WTC11 (cell line): ENCODE measurements around the gene RFX5. TPM values are rescaled to one million over a fixed set of nuclear protein-coding genes. Genes with fewer than 3 reads are reported as not detected.
"Not testable (repeated sequence)": the region's sequence is repeated elsewhere in the genome, so short reads cannot be mapped to it uniquely, and the experiment has no call there.

ENCODE experiments used
- ATAC-seq: fragments of 200-7000 bp; cut with Tn5 transposase; 2 replicates; pipeline ENCODE4 v1.10.0; 2021; ENCODE audit warnings: mild to moderate bottlenecking, moderate library complexity
- CTCF ChIA-PET: fragments of 300-600 bp; sonication (Branson Sonifier 250); formaldehyde crosslinking; loops from one replicate; lab custom pipeline; 2021; ENCODE audit warnings: antibody characterized with exemption; lab: Charles Lee
- POLR2A ChIA-PET: fragments of 350-600 bp; sonication (Branson Sonifier 250); formaldehyde crosslinking; loops from one replicate; lab custom pipeline; 2021; ENCODE audit warnings: antibody characterized with exemption; lab: Charles Lee
- DNase-seq: peaks from one replicate; pipeline ENCODE4 v3.0.0; 2021; ENCODE audit warnings: low spot score
- H3K27ac Mint-ChIP-seq: 2 replicates; pipeline ENCODE4 v1.8.0; 2021; ENCODE audit warnings: mixed read lengths
- H3K27me3 Mint-ChIP-seq: 2 replicates; pipeline ENCODE4 v1.8.0; 2021; ENCODE audit warnings: low read depth, mild to moderate bottlenecking, moderate library complexity, mixed read lengths
- H3K36me3 Mint-ChIP-seq: 2 replicates; pipeline ENCODE4 v1.8.0; 2021; ENCODE audit warnings: mixed read lengths
- H3K4me1 Mint-ChIP-seq: 2 replicates; pipeline ENCODE4 v1.8.0; 2022; ENCODE audit warnings: mixed read lengths
- H3K4me3 Mint-ChIP-seq: 2 replicates; pipeline ENCODE4 v1.8.0; 2021; ENCODE audit warnings: mild to moderate bottlenecking, moderate library complexity, mixed read lengths
- H3K9me3 Mint-ChIP-seq: 2 replicates; pipeline ENCODE4 v1.8.0; 2021; ENCODE audit warnings: mixed read lengths
- CDX4 ChIP-seq: fragments of 250-450 bp; sonication (Bioruptor Pico); IDR thresholded peaks from 2 replicates; pipeline ENCODE4 v1.9.0; 2021; ENCODE audit warnings: moderate library complexity, mild to moderate bottlenecking, inconsistent platforms, borderline replicate concordance
- CREM ChIP-seq: sonication (generic); formaldehyde crosslinking; IDR thresholded peaks from 2 replicates; pipeline ENCODE4 v1.8.1; 2022; ENCODE audit warnings: mild to moderate bottlenecking, missing genetic modification reagents, moderate library complexity
- ELF4 ChIP-seq: sonication (generic); formaldehyde crosslinking; IDR thresholded peaks from 2 replicates; pipeline ENCODE4 v1.8.1; 2022; ENCODE audit warnings: low read depth, mild to moderate bottlenecking, moderate library complexity, missing genetic modification reagents
- ESRRA ChIP-seq: sonication (generic); formaldehyde crosslinking; IDR thresholded peaks from 2 replicates; pipeline ENCODE4 v1.8.1; 2022; ENCODE audit warnings: mild to moderate bottlenecking, missing genetic modification reagents, borderline replicate concordance
- HMGA2 ChIP-seq: fragments of 250-450 bp; sonication (Bioruptor Pico); IDR thresholded peaks from 2 replicates; pipeline ENCODE4 v1.4.0; 2021; ENCODE audit warnings: mild to moderate bottlenecking, moderate library complexity
- HMGXB4 ChIP-seq: sonication (generic); formaldehyde crosslinking; IDR thresholded peaks from 2 replicates; pipeline ENCODE4 v1.8.1; 2023; ENCODE audit warnings: mild to moderate bottlenecking, moderate library complexity, missing genetic modification reagents
- IRF2 ChIP-seq: sonication (generic); formaldehyde crosslinking; IDR thresholded peaks from 2 replicates; pipeline ENCODE4 v1.8.0; 2022; ENCODE audit warnings: low read depth, missing genetic modification reagents, borderline replicate concordance
- PREB ChIP-seq: sonication (generic); formaldehyde crosslinking; IDR thresholded peaks from 2 replicates; pipeline ENCODE4 v1.8.1; 2022; ENCODE audit warnings: mild to moderate bottlenecking, missing genetic modification reagents, moderate library complexity, borderline replicate concordance
- RORB ChIP-seq: fragments of 250-450 bp; sonication (Bioruptor Pico); IDR thresholded peaks from 2 replicates; pipeline ENCODE4 v1.9.0; 2021; ENCODE audit warnings: mild to moderate bottlenecking
- TCF7 ChIP-seq: sonication (generic); formaldehyde crosslinking; IDR thresholded peaks from 2 replicates; pipeline ENCODE4 v1.8.0; 2022; ENCODE audit warnings: mild to moderate bottlenecking, low read depth, missing genetic modification reagents, moderate library complexity
- TP53 ChIP-seq: sonication (generic); formaldehyde crosslinking; IDR thresholded peaks from 2 replicates; pipeline ENCODE4 v1.8.1; 2023; ENCODE audit warnings: mild to moderate bottlenecking, missing genetic modification reagents
- ZNF219 ChIP-seq: sonication (generic); formaldehyde crosslinking; IDR thresholded peaks from 2 replicates; pipeline ENCODE4 v1.8.0; 2023; ENCODE audit warnings: missing genetic modification reagents, mild to moderate bottlenecking, borderline replicate concordance
- ZNF232 ChIP-seq: sonication (generic); formaldehyde crosslinking; IDR thresholded peaks from 2 replicates; pipeline ENCODE4 v1.8.0; 2022; ENCODE audit warnings: mild to moderate bottlenecking, missing genetic modification reagents
- ZNF396 ChIP-seq: fragments of 250-450 bp; sonication (Bioruptor Pico); IDR thresholded peaks from 2 replicates; pipeline ENCODE4 v1.8.0; 2021; ENCODE audit warnings: mild to moderate bottlenecking, moderate library complexity, borderline replicate concordance
- total RNA-seq: library from RNA; stranded (reverse); gene quantifications from 3 replicates; pipeline ENCODE4 v1.2.3, GENCODE V29; 2021

The RFX5 gene
- total RNA-seq, 1 experiment from 2014 or later: 59.2 TPM

GRCh38 chr1:151352021-151352718 lies 5.1 kb upstream of the RFX5 start:
- H3K4me1 Mint-ChIP-seq: peaks cover 10% of the 10 kb centered on the region
- H3K27ac Mint-ChIP-seq: no peak overlapping the region
- TF ChIP-seq TP53 (CRISPR knock-in tag) (no peak), ZNF219 (CRISPR knock-in tag) (no peak), RORB (CRISPR knock-in tag) (no peak), HMGXB4 (CRISPR knock-in tag) (no peak), IRF2 (no peak), ZNF396 (CRISPR knock-in tag) (no peak), CREM (CRISPR knock-in tag) (no peak), TCF7 (CRISPR knock-in tag) (no peak), ESRRA (CRISPR knock-in tag) (no peak), PREB (CRISPR knock-in tag) (no peak), ZNF232 (CRISPR knock-in tag) (no peak), CDX4 (CRISPR knock-in tag) (no peak)
- TF ChIP-seq, all 79 proteins: peak for 0
- POLR2A ChIA-PET: interaction anchor here (0.5 to 0.6 kb wide), 3 partner anchors 155 to 316 kb away, joined by 3 to 4 read pairs (median 3); no protein-coding TSS in a partner anchor
- H3K36me3 Mint-ChIP-seq: peaks cover 14% of the 10 kb centered on the region
- CTCF ChIA-PET: interaction anchor here (0.6 to 2.0 kb wide), 3 partner anchors 11 to 42 kb away, joined by 4 to 8 read pairs (median 5); no protein-coding TSS in a partner anchor
- DNase-seq (no peak), ATAC-seq (no peak)
- H3K27me3 Mint-ChIP-seq: no peaks in the 10 kb centered on the region; the same call in 1 of the 2 replicates
- no peak overlapping the region for H3K4me3 Mint-ChIP-seq
- H3K9me3 Mint-ChIP-seq: peaks cover 14% of the 10 kb centered on the region

- CTCF ChIA-PET: interaction anchor here (1.2 to 1.7 kb wide), 3 partner anchors 10 to 69 kb away, joined by 3 to 6 read pairs (median 5); no protein-coding TSS in a partner anchor
- H3K4me3 Mint-ChIP-seq, ATAC-seq: not testable (repeated sequence)
These were observed 3.3 kb upstream of the RFX5 start for GRCh38 chr1:151350323-151350722.

GRCh38 chr1:151347523-151348246 lies 633 bp upstream of the RFX5 start:
- peaks cover 14% of the 10 kb centered on the region for H3K9me3 Mint-ChIP-seq
- POLR2A ChIA-PET: interaction anchor here (0.5 to 1.6 kb wide), 2 partner anchors 24 to 52 kb away, joined by 3 read pairs; no protein-coding TSS in a partner anchor
- H3K4me3 Mint-ChIP-seq: peak overlapping the region; percentile 83
- peaks cover 42% of the 10 kb centered on the region for H3K36me3 Mint-ChIP-seq
- H3K4me1 Mint-ChIP-seq: peaks cover 20% of the 10 kb centered on the region
- peak overlapping the region; percentile 100 for H3K27ac Mint-ChIP-seq
- CTCF ChIA-PET: no interaction called here
- DNase-seq: no peak
- TF ChIP-seq HMGA2 (0 out of 2 replicates have a peak, but pooled peaks have one; percentile 3), ELF4 (CRISPR knock-in tag) (no peak)
- no peak for ATAC-seq
- H3K27me3 Mint-ChIP-seq: no peaks in the 10 kb centered on the region; the same call in 1 of the 2 replicates

More at GRCh38 chr1:151350323-151350722, 3.3 kb upstream of the RFX5 start:
- Mint-ChIP-seq H3K36me3 (peaks cover 19% of the 10 kb centered on the region), H3K9me3 (peaks cover 14% of the 10 kb centered on the region), H3K4me1 (peaks cover 20% of the 10 kb centered on the region)
- POLR2A ChIA-PET: interaction anchor here (0.6 to 1.2 kb wide), 2 partner anchors 21 to 68 kb away, joined by 3 read pairs; no protein-coding TSS in a partner anchor
- DNase-seq, H3K27ac Mint-ChIP-seq, H3K27me3 Mint-ChIP-seq: not testable (repeated sequence)
